ENCODE measurements around the gene TRIP6. TPM values are rescaled to one million over a fixed set of nuclear protein-coding genes. Genes with fewer than 3 reads are reported as not detected.
A peak's percentile ranks its signal among the peaks of the same experiment; 100 is the strongest.

Gene TRIP6
- total RNA-seq = 10 to 100 TPM; 24.1 to 36.6 (median 33.1) TPM
- 10 to 100 TPM; 41.7 to 57.6 TPM for polyA plus RNA-seq

GRCh38 chr7:100867040-100867775 is at the start of gene TRIP6:
Gene TRIP6 (plus strand): TSS chr7:100867387. CDS start chr7:100867498, 111 bp downstream.
- Histone ChIP-seq H3K27me3 (no peaks in the 10 kb centered on the region), H3K36me3 (peaks cover 0 to 15% (median 10%) of the 10 kb centered on the region in 3 donors), H3K4me1 (peaks cover 0 to 24% (median 9%) of the 10 kb centered on the region in 3 donors), H3K4me3 (peak within 1 kb of the TSS; percentile 63 to 100 (median 86)), H3K9me3 (no peaks in the 10 kb centered on the region), H3K27ac (peak within 1 kb of the TSS; percentile 87 to 93 (median 88))
- intact Hi-C loops (cut with DNase I) = no loop called here
- FAIRE-seq = no peak
- peak; percentile 83 to 93 (median 86) for DNase-seq
- peak; percentile 74 to 82 (median 78) for ATAC-seq
- no peak for TF ChIP-seq CTCF (IDR thresholded peaks at IDR 0.05)
- WGBS, 2 donors = 3% methylated on average over 37 to 42 of the region's 42 CpGs

GRCh38 chr7:100818366-100818765 is 48.8 kb upstream of the TRIP6 start:
- DNase-seq = peak in 1 of 6 donors; percentile 49
- H3K4me3 ChIP-seq = no peak overlapping the region
- no peak overlapping the region for H3K27ac ChIP-seq
- FAIRE-seq = no peak
- intact Hi-C loops (cut with DNase I) = no loop called here
- H3K27me3 ChIP-seq = no peaks in the 10 kb centered on the region
- TF ChIP-seq CTCF (IDR thresholded peaks at IDR 0.05) = no peak
- H3K4me1 ChIP-seq = no peaks in the 10 kb centered on the region
- no peak for ATAC-seq
- no peaks in the 10 kb centered on the region for H3K9me3 ChIP-seq
- 90 to 97% methylated on average over 9 of the region's 9 CpGs for WGBS, 2 donors
- peaks cover 0 to 79% (median 17%) of the 10 kb centered on the region in 3 donors for H3K36me3 ChIP-seq

- no peak for TF ChIP-seq CTCF (IDR thresholded peaks at IDR 0.05)
- H3K4me1 ChIP-seq = no peaks in the 10 kb centered on the region
- H3K4me3 ChIP-seq = no peak overlapping the region
- ATAC-seq = no peak
- no peaks in the 10 kb centered on the region for H3K9me3 ChIP-seq
- no peaks in the 10 kb centered on the region for H3K27me3 ChIP-seq
- DNase-seq = no peak
- intact Hi-C loops (cut with DNase I) = no loop called here
- no peak overlapping the region for H3K27ac ChIP-seq
- H3K36me3 ChIP-seq = peaks cover 0 to 78% (median 21%) of the 10 kb centered on the region in 3 donors
- FAIRE-seq = no peak
- 88 to 89% methylated on average over 6 of the region's 6 CpGs for WGBS, 2 donors
These were observed 48.4 kb upstream of the TRIP6 start for GRCh38 chr7:100818825-100819224.

GRCh38 chr7:100819586-100819985 is 47.6 kb upstream of the TRIP6 start:
- Histone ChIP-seq H3K36me3 (peaks cover 0 to 71% (median 21%) of the 10 kb centered on the region in 3 donors), H3K27me3 (no peaks in the 10 kb centered on the region), H3K9me3 (no peaks in the 10 kb centered on the region), H3K4me3 (no peak overlapping the region), H3K4me1 (peaks cover 0 to 2% (median 0%) of the 10 kb centered on the region in 3 donors), H3K27ac (no peak overlapping the region)
- ATAC-seq (no peak), DNase-seq (peak in 1 of 6 donors; percentile 75), FAIRE-seq (no peak)
- intact Hi-C loops (cut with DNase I) = no loop called here
- TF ChIP-seq CTCF (IDR thresholded peaks at IDR 0.05) = no peak
- WGBS, 2 donors = 94% methylated on average over 22 to 23 of the region's 23 CpGs
